Stomach (tissue), 8 donors: ENCODE data around the gene DSE. TPM values are rescaled to one million over a fixed set of nuclear protein-coding genes. Genes with fewer than 3 reads are reported as not detected.

Source experiments
- polyA plus RNA-seq, 3 donors: library from polyadenylated mRNA; stranded (reverse); fragments of 200-250 nt; gene quantifications; one replicate each; pipeline ENCODE4 v1.2.3, GENCODE V29; 2013
- total RNA-seq, 5 donors: library from RNA; depleted of rRNA; stranded (reverse); fragments of >200 nt; gene quantifications; one replicate each; pipeline versions ENCODE4 v1.1.0 to v1.2.3, GENCODE V29; 2014 to 2016
- donor health status: healthy with polysubstance abuse.
- donor health status: Bipolar disorder and iron deficiency.
- donor health status: healthy.

Gene DSE
- total and polyA plus RNA-seq, 8 donors, result 3.8 to 39.8 (median 12.5) TPM

Other genes with a start within 250 kb of the DSE start
- under 1 TPM in 1 of 5 donors, not detected in 4; 0.37 TPM for gene COL10A1, start 244.8 kb upstream of the DSE start, total RNA-seq
- gene COL10A1, start 244.8 kb upstream of the DSE start, polyA plus RNA-seq, result not detected
- 10 to 100 TPM in 2 of 5 donors, 1 to 10 TPM in 3; 2.3 to 33.5 (median 8.7) TPM for gene TSPYL4, start 116.9 kb upstream of the DSE start, total RNA-seq
- 10 to 100 TPM in 1 of 3 donors, 1 to 10 TPM in 2; 5.8 to 10.4 (median 9.5) TPM for gene TSPYL4, start 116.9 kb upstream of the DSE start, polyA plus RNA-seq
- 10 to 100 TPM in 4 of 5 donors, 1 to 10 TPM in 1; 2.9 to 77.1 (median 33.5) TPM for gene TSPYL1, start 91.0 kb upstream of the DSE start, total RNA-seq
- gene TSPYL1, start 91.0 kb upstream of the DSE start, polyA plus RNA-seq, result 10 to 100 TPM; 19.6 to 30.7 (median 25.7) TPM
- gene CALHM6, start 90.4 kb downstream of the DSE start, total RNA-seq, result 1 to 10 TPM in 2 of 5 donors, not detected in 3; 8.1 to 8.7 TPM
- 1 to 10 TPM; 5.0 to 8.6 (median 8.3) TPM for gene CALHM6, start 90.4 kb downstream of the DSE start, polyA plus RNA-seq
- gene CALHM5, start 140.7 kb downstream of the DSE start, total RNA-seq, result 1 to 10 TPM in 2 of 5 donors, under 1 TPM in 3; under 0.01 to 4.2 (median 0.29) TPM
- under 1 TPM; 0.10 to 0.44 (median 0.15) TPM for gene CALHM5, start 140.7 kb downstream of the DSE start, polyA plus RNA-seq
- not detected for gene TRAPPC3L, start 174.7 kb downstream of the DSE start, total RNA-seq
- not detected for gene TRAPPC3L, start 174.7 kb downstream of the DSE start, polyA plus RNA-seq
- not detected for gene CALHM4, start 182.8 kb downstream of the DSE start, total RNA-seq
- not detected for gene CALHM4, start 182.8 kb downstream of the DSE start, polyA plus RNA-seq
- gene RWDD1, start 200.6 kb downstream of the DSE start, total RNA-seq, result 10 to 100 TPM in 4 of 5 donors, 1 to 10 TPM in 1; 8.7 to 98.1 (median 25.7) TPM
- 10 to 100 TPM; 64.4 to 92.4 (median 68.2) TPM for gene RWDD1, start 200.6 kb downstream of the DSE start, polyA plus RNA-seq
- 1 to 10 TPM in 2 of 5 donors, under 1 TPM in 1, not detected in 2; under 0.01 to 5.3 (median 1.7) TPM for gene RSPH4A, start 245.5 kb downstream of the DSE start, total RNA-seq
- under 1 TPM; 0.18 to 0.31 (median 0.19) TPM for gene RSPH4A, start 245.5 kb downstream of the DSE start, polyA plus RNA-seq